Measurements from ENCODE around the gene MDN1. TPM values are rescaled to one million over a fixed set of nuclear protein-coding genes. Genes with fewer than 3 reads are reported as not detected.

MDN1 gene, protein sequence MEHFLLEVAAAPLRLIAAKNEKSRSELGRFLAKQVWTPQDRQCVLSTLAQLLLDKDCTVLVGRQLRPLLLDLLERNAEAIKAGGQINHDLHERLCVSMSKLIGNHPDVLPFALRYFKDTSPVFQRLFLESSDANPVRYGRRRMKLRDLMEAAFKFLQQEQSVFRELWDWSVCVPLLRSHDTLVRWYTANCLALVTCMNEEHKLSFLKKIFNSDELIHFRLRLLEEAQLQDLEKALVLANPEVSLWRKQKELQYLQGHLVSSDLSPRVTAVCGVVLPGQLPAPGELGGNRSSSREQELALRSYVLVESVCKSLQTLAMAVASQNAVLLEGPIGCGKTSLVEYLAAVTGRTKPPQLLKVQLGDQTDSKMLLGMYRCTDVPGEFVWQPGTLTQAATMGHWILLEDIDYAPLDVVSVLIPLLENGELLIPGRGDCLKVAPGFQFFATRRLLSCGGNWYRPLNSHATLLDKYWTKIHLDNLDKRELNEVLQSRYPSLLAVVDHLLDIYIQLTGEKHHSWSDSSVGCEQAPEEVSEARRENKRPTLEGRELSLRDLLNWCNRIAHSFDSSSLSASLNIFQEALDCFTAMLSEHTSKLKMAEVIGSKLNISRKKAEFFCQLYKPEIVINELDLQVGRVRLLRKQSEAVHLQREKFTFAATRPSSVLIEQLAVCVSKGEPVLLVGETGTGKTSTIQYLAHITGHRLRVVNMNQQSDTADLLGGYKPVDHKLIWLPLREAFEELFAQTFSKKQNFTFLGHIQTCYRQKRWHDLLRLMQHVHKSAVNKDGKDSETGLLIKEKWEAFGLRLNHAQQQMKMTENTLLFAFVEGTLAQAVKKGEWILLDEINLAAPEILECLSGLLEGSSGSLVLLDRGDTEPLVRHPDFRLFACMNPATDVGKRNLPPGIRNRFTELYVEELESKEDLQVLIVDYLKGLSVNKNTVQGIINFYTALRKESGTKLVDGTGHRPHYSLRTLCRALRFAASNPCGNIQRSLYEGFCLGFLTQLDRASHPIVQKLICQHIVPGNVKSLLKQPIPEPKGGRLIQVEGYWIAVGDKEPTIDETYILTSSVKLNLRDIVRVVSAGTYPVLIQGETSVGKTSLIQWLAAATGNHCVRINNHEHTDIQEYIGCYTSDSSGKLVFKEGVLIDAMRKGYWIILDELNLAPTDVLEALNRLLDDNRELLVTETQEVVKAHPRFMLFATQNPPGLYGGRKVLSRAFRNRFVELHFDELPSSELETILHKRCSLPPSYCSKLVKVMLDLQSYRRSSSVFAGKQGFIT (N-terminal part only)
- 26.7 and 29.7 TPM in 2 replicates for total RNA-seq (2012; rRNA removed)
- polyA plus RNA-seq (2012; rRNA removed): 7.4 and 7.7 TPM in 2 replicates
- polyA plus RNA-seq (2012; cell fraction: cytosol; rRNA removed): 1.6 and 4.1 TPM in 2 replicates
- polyA plus RNA-seq (2012; cell fraction: nucleus; rRNA removed; ENCODE audit: low replicate concordance): 4.6 and 23.1 TPM in 2 replicates
- percentile 69 among the genes with signal in this experiment for Bru-seq, nascent RNA
- percentile 72 among the genes with signal in this experiment for BruChase-seq, experiment 1, labeled RNA remaining after a 6-hour chase
- BruChase-seq, experiment 2, labeled RNA remaining after a 2-hour chase: percentile 71 among the genes with signal in this experiment
- long read RNA-seq, partial matches to known transcripts: 4 of 6 reads
- long read RNA-seq, other reads (novel, unspliced or antisense): 2 of 6 reads

DNA sequence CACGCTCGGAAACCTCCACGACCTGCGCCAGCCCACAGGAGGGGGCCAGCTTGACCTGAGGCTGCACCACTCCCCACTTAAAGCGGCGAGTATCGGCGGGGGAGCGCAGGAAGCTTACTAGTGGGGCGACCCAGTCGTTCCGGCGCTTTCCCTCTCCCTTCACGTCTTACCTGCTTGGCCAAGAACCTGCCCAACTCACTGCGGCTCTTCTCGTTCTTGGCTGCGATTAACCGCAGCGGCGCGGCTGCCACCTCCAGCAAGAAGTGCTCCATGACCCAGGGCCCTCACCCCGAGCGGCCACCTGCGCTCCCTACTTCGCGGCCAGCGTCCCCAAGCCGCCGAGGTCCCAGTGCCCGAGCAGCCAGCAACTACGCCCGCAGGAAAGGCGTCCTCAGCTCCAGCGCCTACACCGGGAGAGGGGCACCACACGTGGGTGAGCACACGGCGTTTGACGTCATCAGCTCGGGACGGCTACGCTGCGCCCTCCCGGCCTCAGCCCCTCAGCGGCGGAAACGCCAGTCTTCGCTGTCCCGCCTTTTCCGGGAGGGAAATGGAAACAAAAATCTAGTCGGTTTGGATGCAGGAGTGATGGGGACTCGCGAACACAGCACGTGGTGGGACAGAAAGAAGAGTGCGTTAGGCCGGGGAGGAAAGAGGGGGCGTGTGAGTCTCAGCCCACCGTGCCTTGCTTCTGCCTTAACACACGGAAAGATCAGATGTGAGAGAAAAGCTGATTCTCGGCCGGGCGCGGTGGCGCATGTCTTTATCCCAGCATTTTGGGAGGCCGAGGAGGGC, at the start of gene MDN1:
MDN1 (minus strand) TSS at position 459 of the 795 bp plus-strand sequence; CDS start at position 272, 187 bp downstream.
- peak within 1 kb of the TSS; percentile 91 for H4K91ac ChIP-seq (ENCODE audit: insufficient read depth, low read depth, low read length)
- H3K23ac ChIP-seq (ENCODE audit: low read depth, low read length): peak within 1 kb of the TSS; percentile 98
- in situ Hi-C loops (cut with MboI; ENCODE audit: low sequenced_read_pairs) (no loop called here), intact Hi-C loops (cut with micrococcal nuclease) (no loop called here), dilution Hi-C loops (cut with HindIII; ENCODE audit: low sequenced_read_pairs, unreplicated experiment) (no loop called here)
- peak within 1 kb of the TSS; percentile 68; the same call in 1 of the 2 replicates for H2AK5ac ChIP-seq (ENCODE audit: low read depth, low read length)
- H3K4me1 ChIP-seq (ENCODE audit: control insufficient read depth, insufficient read depth, low read length): no peaks in the 10 kb centered on the region
- H3K79me1 ChIP-seq (ENCODE audit: low read depth in 1 of 2, low read length in 2 of 2): peaks cover 25 to 29% of the 10 kb centered on the region in 2 experiments
- H2BK5ac ChIP-seq (ENCODE audit: low read depth, low read length, poor library complexity, severe bottlenecking): peak within 1 kb of the TSS; percentile 17
- ATAC-seq (ENCODE audit: low read depth) (peak; percentile 98), DNase-seq (peak; percentile 95)
- H3K9me1 ChIP-seq (ENCODE audit: insufficient read depth, low read length): peaks cover 9% of the 10 kb centered on the region
- CTCF ChIA-PET: interaction anchor here (0.6 kb wide), 1 partner anchor 27 kb away, joined by 4 read pairs; no protein-coding TSS in a partner anchor
- 0 out of 2 replicates have a peak within 1 kb of the TSS, but pooled peaks have one; percentile 12 for H3K18ac ChIP-seq (ENCODE audit: low read depth, low read length)
- H3K36me3 ChIP-seq (ENCODE audit: control insufficient read depth, insufficient read depth, low read length): no peaks in the 10 kb centered on the region
- 0% methylated on average over 29 of the region's 65 CpGs; no CpG with 5 or more reads in 1 of the 2 experiments for WGBS, 2 experiments (ENCODE audit: extremely low coverage in 2 of 2, insufficient read length in 1 of 2)
- peak within 1 kb of the TSS; percentile 64 for H3K4me3 ChIP-seq (ENCODE audit: insufficient read depth, low read depth, low read length)
- no peaks in the 10 kb centered on the region for H3K27me3 ChIP-seq (ENCODE audit: control insufficient read depth, insufficient read depth, low read length)
- peak within 1 kb of the TSS; percentile 96 for H3K14ac ChIP-seq (replicated peaks; ENCODE audit: low read depth, low read length)
- H2AFZ ChIP-seq (replicated peaks; ENCODE audit: low read length, poor library complexity): peak within 1 kb of the TSS; percentile 100
- peak within 1 kb of the TSS; percentile 70 for H4K5ac ChIP-seq (ENCODE audit: low read depth, low read length)
- H2BK15ac ChIP-seq (ENCODE audit: low read depth, low read length): no peak within 1 kb of the TSS
- no TSS peak for BruUV-seq (replicated peaks)
- peaks cover 11% of the 10 kb centered on the region for H4K20me1 ChIP-seq (ENCODE audit: insufficient read depth, low read length)
- H3K27ac ChIP-seq (ENCODE audit: insufficient read depth, low read length): peak within 1 kb of the TSS; percentile 46
- peak within 1 kb of the TSS; percentile 70 for H3K56ac ChIP-seq (ENCODE audit: extremely low read depth, insufficient read depth, low read length)
- H2BK120ac ChIP-seq (ENCODE audit: low read depth, low read length): peak within 1 kb of the TSS; percentile 60
- H3K9me3 ChIP-seq (ENCODE audit: control insufficient read depth, insufficient read depth, low read length): no peaks in the 10 kb centered on the region
- peak within 1 kb of the TSS; percentile 37; the same call in 1 of the 2 replicates for H2BK20ac ChIP-seq (ENCODE audit: low read depth, low read length)
- POLR2A ChIA-PET (ENCODE audit: unreplicated experiment): no interaction called here
- peak within 1 kb of the TSS; percentile 87 for H3K4me2 ChIP-seq (ENCODE audit: low read depth, low read length)
- H3K4ac ChIP-seq (ENCODE audit: low read depth, low read length): peak within 1 kb of the TSS; percentile 96
- peak within 1 kb of the TSS; percentile 64 for H3K9ac ChIP-seq (ENCODE audit: low read depth, low read length)
- H2AK9ac ChIP-seq (replicated peaks; ENCODE audit: low read depth, low read length, poor library complexity): peak within 1 kb of the TSS; percentile 92
- H4K8ac ChIP-seq (ENCODE audit: low read depth in 2 of 2, low read length in 2 of 2): peak within 1 kb of the TSS; percentile 54 to 99
- TF ChIP-seq SMC3 (IDR thresholded peaks at IDR 0.05; ENCODE audit: low read depth, low read length) (no peak), MAZ (IDR thresholded peaks at IDR 0.05; ENCODE audit: borderline replicate concordance, low read depth, low read length) (peak; percentile 89; the same call in 1 of the 2 replicates), RCOR1 (IDR thresholded peaks at IDR 0.05; ENCODE audit: insufficient replicate concordance, low read length) (no peak), FOS (IDR thresholded peaks at IDR 0.05; ENCODE audit: low read depth, low read length) (no peak), RAD21 (IDR thresholded peaks at IDR 0.05; ENCODE audit: low read length) (no peak), CHD1 (IDR thresholded peaks at IDR 0.05; ENCODE audit: low read depth, low read length) (no peak), MAFK (IDR thresholded peaks at IDR 0.05; ENCODE audit: low read depth, low read length) (no peak)
- TF ChIP-seq, protein P1, sequence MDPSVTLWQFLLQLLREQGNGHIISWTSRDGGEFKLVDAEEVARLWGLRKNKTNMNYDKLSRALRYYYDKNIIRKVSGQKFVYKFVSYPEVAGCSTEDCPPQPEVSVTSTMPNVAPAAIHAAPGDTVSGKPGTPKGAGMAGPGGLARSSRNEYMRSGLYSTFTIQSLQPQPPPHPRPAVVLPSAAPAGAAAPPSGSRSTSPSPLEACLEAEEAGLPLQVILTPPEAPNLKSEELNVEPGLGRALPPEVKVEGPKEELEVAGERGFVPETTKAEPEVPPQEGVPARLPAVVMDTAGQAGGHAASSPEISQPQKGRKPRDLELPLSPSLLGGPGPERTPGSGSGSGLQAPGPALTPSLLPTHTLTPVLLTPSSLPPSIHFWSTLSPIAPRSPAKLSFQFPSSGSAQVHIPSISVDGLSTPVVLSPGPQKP (IDR thresholded peaks at IDR 0.05; ENCODE audit: borderline replicate concordance, low read depth, low read length): no peak
